Activated naive CD4-positive, alpha-beta T cell treated with anti-CD3 and anti-CD28 coated beads, Interleukin-2, amount 50 U/mL, for 16 hours (primary cell): ENCODE measurements around the gene CNTNAP3.
"Not testable (repeated sequence)": the region's sequence is repeated elsewhere in the genome, so short reads cannot be mapped to it uniquely, and the experiment has no call there.

ENCODE experiments used
- DNase-seq: peaks from one replicate; pipeline ENCODE4 v3.0.0-alpha.2; 2020

The CNTNAP3 gene

GRCh38 chr9:39287980-39288379, at the start of gene CNTNAP3:
CNTNAP3 (minus strand) TSS chr9:39288167; CDS start chr9:39288064, 103 bp downstream.
- DNase-seq: not testable (repeated sequence)

DNA sequence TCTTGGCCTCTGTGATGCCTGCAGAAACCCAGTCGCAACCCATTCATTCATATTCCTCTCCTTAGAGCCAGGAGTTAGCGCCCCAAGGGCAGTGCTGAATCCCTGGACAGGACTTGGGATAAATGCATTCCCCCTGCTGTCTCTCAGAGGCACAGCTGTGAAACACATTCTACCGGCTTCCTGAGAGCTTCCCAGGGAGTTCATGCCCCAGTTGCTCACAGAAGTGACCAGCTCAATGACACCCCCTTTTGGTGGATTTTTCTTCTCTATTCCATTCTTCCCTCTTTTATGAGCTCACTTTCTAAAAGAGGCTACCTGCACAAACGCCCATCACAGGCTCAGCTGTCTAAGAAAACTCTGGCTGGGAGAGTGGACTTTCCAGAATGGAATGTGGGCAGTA, 8.0 kb downstream of the CNTNAP3 start:
- DNase-seq: not testable (repeated sequence)

- DNase-seq: not testable (repeated sequence)
Measured at GRCh38 chr9:39242513-39242912, 45.5 kb downstream of the CNTNAP3 start.

- not testable (repeated sequence) for DNase-seq
Measured at GRCh38 chr9:39232130-39232991, 55.6 kb downstream of the CNTNAP3 start.

- DNase-seq: not testable (repeated sequence)
Measured at GRCh38 chr9:39215976-39216375, 72.0 kb downstream of the CNTNAP3 start.

GRCh38 chr9:39209773-39210172, 78.2 kb downstream of the CNTNAP3 start:
- DNase-seq: not testable (repeated sequence)

GRCh38 chr9:39206643-39207042, 81.3 kb downstream of the CNTNAP3 start:
- DNase-seq: not testable (repeated sequence)

GRCh38 chr9:39205842-39206241, 82.1 kb downstream of the CNTNAP3 start:
- not testable (repeated sequence) for DNase-seq

DNA sequence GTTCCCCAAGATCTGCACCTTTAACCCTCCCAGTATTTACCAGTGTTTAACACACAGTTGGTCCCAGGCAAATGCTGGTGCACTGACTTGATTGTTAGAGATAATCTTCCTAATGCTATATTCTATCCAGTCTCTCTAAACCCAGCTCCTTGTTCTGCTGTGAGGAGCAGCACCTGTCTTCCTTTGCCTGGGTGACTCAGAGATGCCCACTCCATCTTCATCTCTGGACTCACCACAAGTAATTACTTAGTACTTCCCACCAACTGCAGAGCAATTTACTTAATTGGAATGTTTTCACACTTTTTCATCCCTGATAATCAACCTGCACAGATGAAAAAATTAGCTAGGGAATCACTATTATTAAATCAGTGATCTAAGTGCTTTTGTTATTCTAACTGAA, 87.6 kb downstream of the CNTNAP3 start:
- DNase-seq: not testable (repeated sequence)

DNA sequence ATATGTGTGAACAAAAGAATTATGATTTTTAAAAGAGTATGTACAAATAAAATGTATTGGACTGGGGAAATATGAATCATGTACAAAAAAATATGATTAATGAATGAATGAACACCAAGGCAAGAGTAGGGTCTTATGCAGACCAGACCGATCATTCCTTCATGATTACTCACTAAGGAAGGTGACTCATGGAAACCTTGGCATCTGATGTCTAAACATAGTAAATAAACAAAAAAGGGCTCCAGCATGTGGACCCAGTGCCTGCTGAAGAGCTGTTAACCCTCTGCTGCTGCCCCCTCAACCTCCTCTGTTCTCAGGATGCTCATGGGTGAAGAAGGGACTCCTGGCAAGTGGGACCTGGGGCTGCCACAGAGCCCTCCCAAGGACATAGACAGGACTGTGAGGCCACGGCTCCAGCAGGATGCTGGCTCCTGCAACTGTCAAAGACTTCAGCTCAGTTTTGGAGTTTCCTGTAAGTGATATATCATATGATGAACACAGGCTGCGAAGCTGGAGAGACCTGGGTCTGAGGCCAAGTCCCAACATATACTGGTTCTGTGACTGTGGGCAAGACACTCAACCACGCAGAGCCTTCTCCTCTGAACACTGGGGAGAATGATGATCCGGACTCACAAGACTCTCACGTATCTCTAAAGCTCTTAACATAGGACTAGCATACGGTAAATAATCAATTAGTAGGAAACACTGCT, 89.8 kb downstream of the CNTNAP3 start:
- DNase-seq: not testable (repeated sequence)

DNA sequence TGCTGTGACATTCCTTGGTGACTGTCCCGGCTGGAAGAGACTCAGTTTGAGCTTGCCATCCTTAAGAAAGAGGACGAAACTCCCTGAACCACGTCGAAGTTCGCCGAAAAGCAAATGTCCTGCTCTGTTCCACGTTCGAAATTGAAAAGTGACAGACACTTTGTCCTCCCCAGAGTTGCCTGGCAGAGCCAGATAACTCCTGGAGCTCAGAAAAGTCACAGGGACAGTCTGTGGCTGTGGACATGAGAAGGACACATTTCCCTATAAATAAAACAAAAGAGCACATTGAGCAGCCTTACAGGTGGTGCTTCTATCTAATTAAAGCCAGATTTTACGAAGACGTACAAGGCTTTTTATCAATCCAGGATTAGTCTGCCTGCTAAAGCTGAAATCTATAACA, 116.6 kb downstream of the CNTNAP3 start:
- DNase-seq: not testable (repeated sequence)

DNA sequence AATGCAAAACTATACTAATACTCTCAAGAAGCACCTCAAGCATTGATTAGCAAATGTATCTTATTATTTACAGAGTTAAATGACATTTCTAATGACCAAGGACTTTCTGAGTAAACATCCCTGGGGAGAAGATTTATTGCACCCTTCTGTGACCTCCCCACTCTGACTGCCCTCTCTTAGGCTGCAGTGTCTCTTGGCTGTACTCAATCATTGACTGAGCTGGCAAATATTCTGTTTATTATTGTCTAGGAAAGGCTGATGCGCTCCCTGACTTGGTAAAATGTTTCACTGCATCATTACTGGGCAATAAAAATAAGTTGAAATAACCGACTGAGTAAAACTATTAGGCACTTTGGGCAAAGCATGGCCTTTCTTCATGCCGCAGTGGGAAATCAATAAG, 130.3 kb downstream of the CNTNAP3 start:
- not testable (repeated sequence) for DNase-seq

- DNase-seq: not testable (repeated sequence)
Measured at GRCh38 chr9:39132826-39133552, 155.0 kb downstream of the CNTNAP3 start.

GRCh38 chr9:39121401-39121800, 166.6 kb downstream of the CNTNAP3 start:
- not testable (repeated sequence) for DNase-seq

DNA sequence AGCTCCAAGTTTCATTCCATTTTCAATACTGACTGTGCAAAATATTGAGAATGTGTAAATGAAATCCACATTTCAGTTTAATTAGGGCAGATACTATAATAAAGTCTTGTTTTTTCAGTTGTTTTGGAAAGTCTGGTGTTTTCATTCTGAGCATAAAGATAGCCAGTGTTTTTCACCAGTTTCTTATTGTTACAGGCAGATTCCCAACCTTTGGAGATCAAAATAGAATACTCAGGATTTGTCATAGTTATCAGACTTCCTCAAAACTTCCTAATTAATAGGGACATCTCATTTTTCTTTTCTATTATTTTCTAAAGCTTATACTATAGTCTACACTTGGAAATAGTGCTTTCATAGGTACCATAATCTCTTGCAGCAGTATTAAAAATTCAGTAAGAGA, 176.2 kb downstream of the CNTNAP3 start:
- not testable (repeated sequence) for DNase-seq

DNA sequence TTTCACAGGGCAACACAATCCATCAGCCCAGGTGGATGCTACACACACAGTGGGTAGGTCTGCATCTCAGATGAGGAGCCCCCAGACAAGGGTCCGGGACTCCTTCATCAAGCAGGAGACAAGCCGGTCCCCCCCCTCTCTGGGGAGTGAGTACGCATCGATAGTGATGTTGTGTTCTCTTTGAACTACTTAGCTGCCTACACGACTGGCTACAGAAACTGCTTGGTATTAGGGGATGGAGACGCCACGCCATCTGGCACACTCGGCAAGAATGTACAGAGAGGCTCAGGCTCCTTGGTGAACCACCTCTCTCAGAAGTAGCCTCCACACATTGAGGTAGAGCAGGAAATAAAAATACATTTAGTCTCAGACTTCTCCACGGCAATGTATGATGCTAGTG, 179.8 kb downstream of the CNTNAP3 start:
- DNase-seq: no peak

- not testable (repeated sequence) for DNase-seq
Measured at GRCh38 chr9:39097208-39097607, 190.8 kb downstream of the CNTNAP3 start.

DNA sequence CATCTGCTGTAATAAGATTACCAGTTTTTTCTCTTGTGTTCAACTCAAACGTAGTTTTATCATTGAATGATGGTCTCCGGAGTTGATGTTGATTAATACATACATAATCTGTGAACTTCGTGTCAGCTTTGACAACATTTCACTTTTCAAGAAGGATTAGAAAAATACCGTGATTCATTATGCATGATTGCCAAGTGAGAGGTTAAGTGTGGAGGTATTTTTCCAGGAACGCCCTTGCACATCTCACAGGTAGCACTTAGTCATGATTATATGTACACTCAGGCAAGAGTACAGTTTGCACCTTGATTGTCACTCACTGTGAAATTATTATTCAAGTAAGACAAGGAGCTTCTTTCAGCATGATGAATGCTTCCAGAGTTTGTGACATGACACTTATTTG, 202.7 kb downstream of the CNTNAP3 start:
- not testable (repeated sequence) for DNase-seq

GRCh38 chr9:39082574-39082973, 205.4 kb downstream of the CNTNAP3 start:
- DNase-seq: not testable (repeated sequence)

DNA sequence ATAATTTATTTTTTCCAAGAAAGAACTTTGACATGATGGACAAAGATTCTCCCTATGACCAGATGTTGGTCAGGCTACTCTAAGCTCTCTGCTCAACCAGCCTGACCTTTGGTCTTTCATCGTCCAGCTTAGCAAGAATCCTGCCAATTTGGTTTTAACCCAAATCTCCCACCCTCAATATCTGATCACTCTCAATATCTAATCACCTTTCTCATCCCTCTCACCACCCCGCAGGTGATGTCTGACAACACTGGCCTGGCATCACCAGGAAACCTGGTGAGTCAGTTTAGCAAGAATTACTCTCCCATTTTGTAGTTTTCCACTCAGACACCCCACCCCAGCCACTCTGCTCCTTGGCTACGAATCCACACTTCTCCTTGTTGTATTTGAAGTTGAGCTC, 207.9 kb downstream of the CNTNAP3 start:
- DNase-seq: not testable (repeated sequence)

DNA sequence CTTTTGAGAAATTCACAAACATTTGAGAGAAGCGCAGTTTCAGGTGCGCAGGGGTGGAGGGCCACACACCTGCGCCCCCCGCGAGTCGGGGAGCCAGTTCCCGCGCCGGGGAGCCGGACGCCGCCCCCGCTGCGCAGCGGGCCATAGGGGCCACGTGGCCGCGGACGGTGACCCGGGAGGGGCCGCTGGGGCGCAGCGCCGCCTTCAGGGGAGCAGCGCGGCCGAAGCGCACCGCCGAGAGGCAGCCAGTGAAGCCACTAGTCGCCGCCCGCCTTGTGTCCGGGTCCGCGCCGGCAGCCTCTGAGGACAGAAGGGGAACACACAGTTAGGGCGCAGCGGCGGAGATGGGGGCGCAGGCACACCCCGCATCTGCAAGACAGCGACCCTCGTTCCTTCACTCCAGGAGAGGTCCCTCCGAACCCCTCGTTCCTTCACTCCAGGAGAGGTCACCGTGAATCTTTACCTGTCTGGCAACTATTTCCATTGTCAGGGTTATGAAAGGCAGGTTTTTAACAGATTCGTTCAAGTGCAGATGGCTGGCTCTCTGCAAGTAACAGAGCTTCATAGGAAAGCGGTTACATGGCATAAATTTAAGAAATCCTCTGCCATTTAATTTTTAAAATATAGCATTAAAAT, 209.2 kb downstream of the CNTNAP3 start:
- DNase-seq: not testable (repeated sequence)

DNA sequence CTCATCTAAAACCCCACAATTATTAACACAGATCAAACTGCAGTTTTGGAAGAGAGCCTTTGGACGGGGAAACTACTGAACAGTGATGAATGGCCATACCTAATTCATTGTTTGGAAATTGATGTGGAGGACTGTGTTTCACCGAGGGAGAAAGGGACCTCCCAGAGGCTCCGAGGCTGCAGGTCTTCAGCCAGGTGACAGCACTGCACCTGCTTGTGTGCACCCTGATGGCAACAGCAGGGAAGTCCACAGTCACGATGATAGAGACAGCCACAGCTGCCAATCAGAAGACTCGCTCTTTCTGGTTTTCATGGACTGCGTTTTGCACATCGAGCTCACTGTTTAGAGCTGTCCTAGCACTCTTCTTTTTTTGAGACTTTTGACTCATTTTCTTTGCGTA, 214.4 kb downstream of the CNTNAP3 start:
- not testable (repeated sequence) for DNase-seq

GRCh38 chr9:39067683-39068082, 220.3 kb downstream of the CNTNAP3 start:
- DNase-seq: not testable (repeated sequence)
